Lower leg skin (tissue), 3 donors: Measurements from ENCODE around the gene PLA2G7.

Experiments used
- CTCF ChIP-seq, 3 donors: fragments of 450-650 bp; IDR thresholded peaks; one replicate each; pipeline ENCODE4 v1.5.1; 2016; ENCODE audit warnings: antibody characterized with exemption in 3 of 3, mild to moderate bottlenecking in 3 of 3, moderate library complexity in 2 of 3
- POLR2A ChIP-seq, 2 donors: fragments of 450-650 bp; IDR thresholded peaks; one replicate each; pipeline ENCODE4 v1.6.1; 2016 to 2017; ENCODE audit warnings: antibody characterized with exemption in 2 of 2, mild to moderate bottlenecking in 1 of 2, moderate library complexity in 1 of 2

GRCh38 chr6:46773201-46773855, 38.2 kb upstream of the PLA2G7 start:
- TF ChIP-seq CTCF (IDR thresholded peaks at IDR 0.05), result no peak
- TF ChIP-seq POLR2A (IDR thresholded peaks at IDR 0.05), result no peak
